Smooth muscle cell (in vitro differentiated cells): ENCODE results near the gene SMIM24. TPM values are rescaled to one million over a fixed set of nuclear protein-coding genes. Genes with fewer than 3 reads are reported as not detected.

ENCODE experiments used
- DNase-seq: peaks from one replicate; lab custom pipeline; 2025; ENCODE audit not compliant: unreplicated experiment; lab: John Stamatoyannopoulos, UW
- H2AFZ ChIP-seq: fragments of 200-600 bp; sonication (generic); 2 replicates; pipeline ENCODE4 v1.6.0; 2016; ENCODE audit warnings: antibody characterized with exemption, low read depth, mild to moderate bottlenecking
- H3F3A ChIP-seq: fragments of 200-600 bp; sonication (generic); 2 replicates; pipeline ENCODE4 v1.6.0; 2017; ENCODE audit warnings: antibody characterized with exemption, low read depth
- H3K27ac ChIP-seq: fragments of 200-600 bp; sonication (generic); 2 replicates; pipeline ENCODE4 v1.5.1; 2016; ENCODE audit warnings: low read depth, mild to moderate bottlenecking
- H3K27me3 ChIP-seq: fragments of 200-600 bp; sonication (generic); 2 replicates; pipeline ENCODE4 v1.6.1; 2016; ENCODE audit warnings: low read depth, mild to moderate bottlenecking
- H3K36me3 ChIP-seq: fragments of 200-600 bp; sonication (generic); 2 replicates; pipeline ENCODE4 v1.5.1; 2016; ENCODE audit warnings: low read depth
- H3K4me1 ChIP-seq: fragments of 200-600 bp; sonication (generic); 2 replicates; pipeline ENCODE4 v1.5.1; 2016; ENCODE audit warnings: low read depth
- H3K4me2 ChIP-seq: fragments of 200-600 bp; sonication (generic); 2 replicates; pipeline ENCODE4 v1.6.0; 2016; ENCODE audit warnings: mild to moderate bottlenecking
- H3K4me3 ChIP-seq: fragments of 200-600 bp; sonication (generic); 2 replicates; pipeline ENCODE4 v1.5.1; 2016; ENCODE audit warnings: mild to moderate bottlenecking
- H3K79me2 ChIP-seq: fragments of 200-600 bp; sonication (generic); 2 replicates; pipeline ENCODE4 v1.6.0; 2016; ENCODE audit warnings: low read depth, mild to moderate bottlenecking
- H3K9ac ChIP-seq: fragments of 200-600 bp; sonication (generic); 2 replicates; pipeline ENCODE4 v1.6.0; 2016; ENCODE audit warnings: low read depth
- H3K9me3 ChIP-seq: fragments of 200-600 bp; sonication (generic); replicated peaks from 2 replicates; pipeline ENCODE4 v1.5.1; 2016; ENCODE audit warnings: low read depth
- H4K20me1 ChIP-seq: fragments of 200-600 bp; sonication (generic); 2 replicates; pipeline ENCODE4 v1.6.0; 2016; ENCODE audit warnings: low read depth
- WGBS: methylation state at CpG from one replicate; pipeline ENCODE4 v1.1.7; 2016; ENCODE audit warnings: low lambda C conversion rate; 5-methylcytosine and 5-hydroxymethylcytosine counted together
- polyA plus RNA-seq: library from polyadenylated mRNA; unstranded; fragments of >200 nt; fragmentation: Nextera tagmentation; extraction: Ambion mirVana; gene quantifications from 2 replicates; pipeline ENCODE4 v1.2.1, GENCODE V29; 2016
- total RNA-seq: library from RNA; depleted of rRNA; stranded (reverse); fragments of >200 nt; gene quantifications from 2 replicates; pipeline ENCODE4 v1.2.3, GENCODE V29; 2014
- TF ChIP-seq, protein P1 (sequence below): fragments of 200-600 bp; sonication (generic); IDR thresholded peaks from 2 replicates; pipeline ENCODE4 v1.5.1; 2017; ENCODE audit warnings: borderline replicate concordance, mild to moderate bottlenecking, antibody characterized with exemption; ENCODE audit not compliant: insufficient read depth, poor library complexity, severe bottlenecking

Gene SMIM24
- total and polyA plus RNA-seq, 2 experiments from 2014 or later: 1.1 TPM; not detected in 1

DNA sequence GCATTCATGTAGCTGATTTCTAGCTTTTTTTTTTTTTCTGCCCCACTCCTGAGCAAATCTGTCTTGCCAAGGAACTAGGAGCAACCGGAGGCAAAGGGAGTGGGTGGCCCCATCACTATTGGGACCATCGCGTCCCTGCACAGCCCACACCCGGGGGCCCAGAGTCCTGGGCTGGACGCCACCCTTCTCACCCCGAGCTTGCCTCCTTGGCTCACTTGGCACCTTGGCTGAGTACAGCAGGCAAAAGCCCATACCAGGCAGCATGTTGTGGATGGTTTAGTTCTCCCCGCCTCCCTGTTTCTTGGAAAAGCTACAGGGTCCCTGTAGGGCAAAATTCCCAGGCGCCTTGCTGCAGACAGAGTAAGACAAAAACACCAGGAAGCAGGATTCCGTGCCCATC is 13.7 kb downstream of the SMIM24 start:
- DNase-seq: no peak
- Histone ChIP-seq H3K79me2 (no peaks in the 10 kb centered on the region), H2AFZ (no peak overlapping the region), H3K9ac (no peak overlapping the region), H4K20me1 (no peaks in the 10 kb centered on the region), H3K36me3 (no peaks in the 10 kb centered on the region), H3K4me3 (no peak overlapping the region), H3K4me1 (peaks cover 18% of the 10 kb centered on the region), H3K9me3 (no peaks in the 10 kb centered on the region), H3F3A (peaks cover 8% of the 10 kb centered on the region), H3K27ac (no peak overlapping the region), H3K4me2 (no peak overlapping the region), H3K27me3 (no peaks in the 10 kb centered on the region)
- 93% methylated on average over 9 of the region's 9 CpGs for WGBS
- TF ChIP-seq, protein P1, sequence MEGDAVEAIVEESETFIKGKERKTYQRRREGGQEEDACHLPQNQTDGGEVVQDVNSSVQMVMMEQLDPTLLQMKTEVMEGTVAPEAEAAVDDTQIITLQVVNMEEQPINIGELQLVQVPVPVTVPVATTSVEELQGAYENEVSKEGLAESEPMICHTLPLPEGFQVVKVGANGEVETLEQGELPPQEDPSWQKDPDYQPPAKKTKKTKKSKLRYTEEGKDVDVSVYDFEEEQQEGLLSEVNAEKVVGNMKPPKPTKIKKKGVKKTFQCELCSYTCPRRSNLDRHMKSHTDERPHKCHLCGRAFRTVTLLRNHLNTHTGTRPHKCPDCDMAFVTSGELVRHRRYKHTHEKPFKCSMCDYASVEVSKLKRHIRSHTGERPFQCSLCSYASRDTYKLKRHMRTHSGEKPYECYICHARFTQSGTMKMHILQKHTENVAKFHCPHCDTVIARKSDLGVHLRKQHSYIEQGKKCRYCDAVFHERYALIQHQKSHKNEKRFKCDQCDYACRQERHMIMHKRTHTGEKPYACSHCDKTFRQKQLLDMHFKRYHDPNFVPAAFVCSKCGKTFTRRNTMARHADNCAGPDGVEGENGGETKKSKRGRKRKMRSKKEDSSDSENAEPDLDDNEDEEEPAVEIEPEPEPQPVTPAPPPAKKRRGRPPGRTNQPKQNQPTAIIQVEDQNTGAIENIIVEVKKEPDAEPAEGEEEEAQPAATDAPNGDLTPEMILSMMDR: no peak

DNA sequence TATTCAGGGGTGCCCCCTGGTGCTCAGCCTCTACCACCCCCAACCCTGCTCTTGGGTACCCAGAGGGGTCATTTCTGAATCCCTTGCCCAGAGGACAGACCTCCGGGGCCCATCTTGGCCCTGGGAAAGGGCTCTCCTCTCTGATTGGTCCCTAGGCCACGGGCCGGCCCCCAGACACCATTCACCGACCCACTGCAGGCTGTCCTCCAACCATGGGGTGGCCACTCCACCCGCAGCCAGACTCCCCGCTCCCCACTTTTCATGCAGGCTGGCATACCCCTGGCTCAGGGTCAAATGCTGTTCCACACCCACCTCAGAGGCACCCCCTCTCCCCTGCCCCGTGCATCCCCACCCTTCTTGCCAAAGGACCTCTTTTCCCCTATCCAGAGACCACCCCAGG is 14.8 kb downstream of the SMIM24 start:
- Histone ChIP-seq H3F3A (peaks cover 8% of the 10 kb centered on the region), H3K4me2 (no peak overlapping the region), H3K9me3 (no peaks in the 10 kb centered on the region), H2AFZ (no peak overlapping the region), H3K4me1 (peaks cover 18% of the 10 kb centered on the region), H3K79me2 (no peaks in the 10 kb centered on the region), H3K9ac (no peak overlapping the region), H4K20me1 (no peaks in the 10 kb centered on the region), H3K27me3 (no peaks in the 10 kb centered on the region), H3K27ac (no peak overlapping the region), H3K4me3 (no peak overlapping the region), H3K36me3 (no peaks in the 10 kb centered on the region)
- WGBS: 67% methylated on average over 7 of the region's 7 CpGs
- TF ChIP-seq, protein P1: no peak
- no peak for DNase-seq

DNA sequence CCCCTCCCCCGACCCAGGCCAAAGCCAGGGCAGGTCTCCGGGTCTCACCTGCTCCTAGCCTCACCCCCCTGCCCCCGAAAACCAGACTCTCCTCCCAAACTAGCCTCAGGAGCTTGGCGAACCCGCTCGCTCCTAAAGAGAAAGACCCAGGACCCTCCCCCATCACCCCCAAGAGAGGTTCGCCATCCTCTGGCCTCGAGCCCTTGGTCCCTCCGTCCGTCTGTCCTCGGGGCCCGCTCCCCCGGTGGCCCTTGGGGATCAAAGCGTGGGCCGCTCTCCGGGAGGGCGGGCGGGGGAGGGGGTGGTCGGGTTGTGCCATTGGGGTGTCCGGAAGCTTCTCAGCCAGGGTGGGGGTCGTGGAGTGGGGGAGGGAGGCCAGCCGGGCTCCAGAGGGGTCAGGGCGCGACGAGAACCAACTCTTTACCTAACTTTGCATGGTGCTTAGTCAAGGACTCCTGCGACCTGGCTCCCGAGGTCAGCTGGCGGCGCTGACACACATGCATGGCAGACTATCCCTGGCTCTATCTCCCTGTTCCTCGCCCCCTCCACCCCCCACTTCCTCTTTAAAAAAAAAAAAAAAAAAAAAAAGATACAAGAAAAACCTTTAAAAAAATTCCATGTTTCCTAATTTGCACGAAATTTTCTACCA is 15.6 kb downstream of the SMIM24 start:
- Histone ChIP-seq H3K9me3 (no peaks in the 10 kb centered on the region), H3K4me1 (peaks cover 18% of the 10 kb centered on the region)
- WGBS: 5% methylated on average over 6 of the region's 31 CpGs

More for the DNA sequence above, 15.6 kb downstream of the SMIM24 start:
- no peaks in the 10 kb centered on the region for H3K79me2 ChIP-seq
- H3K27me3 ChIP-seq: no peaks in the 10 kb centered on the region
- peaks cover 8% of the 10 kb centered on the region for H3F3A ChIP-seq
- H3K36me3 ChIP-seq: no peaks in the 10 kb centered on the region
- H3K9ac ChIP-seq: no peak overlapping the region
- no peak for DNase-seq
- no peaks in the 10 kb centered on the region for H4K20me1 ChIP-seq
- H2AFZ ChIP-seq: no peak overlapping the region
- H3K4me3 ChIP-seq: no peak overlapping the region
- TF ChIP-seq, protein P1: no peak
- H3K27ac ChIP-seq: no peak overlapping the region
- H3K4me2 ChIP-seq: peak overlapping the region; percentile 81
